K562 (cell line): Measurements from ENCODE around the gene POFUT2. TPM values are rescaled to one million over a fixed set of nuclear protein-coding genes. Genes with fewer than 3 reads are reported as not detected.
A peak's percentile ranks its signal among the peaks of the same experiment; 100 is the strongest.

ENCODE experiments used
- ARHGAP35 ChIP-seq: fragments of 450-650 bp; IDR thresholded peaks from 2 replicates; pipeline ENCODE4 v1.6.1; 2018; ENCODE audit not compliant: partially characterized antibody
- CCNT2 ChIP-seq: IDR thresholded peaks from 2 replicates; pipeline ENCODE4 v1.6.1; 2011; ENCODE audit warnings: borderline replicate concordance, low read depth, mild to moderate bottlenecking, moderate library complexity, mixed read lengths, low read length; ENCODE audit not compliant: insufficient read length; ENCODE audit errors: extremely low read depth
- ELF4 ChIP-seq: fragments of 450-650 bp; formaldehyde crosslinking; IDR thresholded peaks from 2 replicates; pipeline ENCODE4 v1.4.0; 2022; ENCODE audit warnings: missing genetic modification characterization
- HCFC1 ChIP-seq: IDR thresholded peaks from 2 replicates; pipeline ENCODE4 v1.6.1; 2012; ENCODE audit warnings: low read depth, low read length, improper control_type of control experiment
- KLF1 ChIP-seq: fragments of 450-650 bp; IDR thresholded peaks from 2 replicates; pipeline ENCODE4 v1.6.1; 2016; ENCODE audit warnings: missing genetic modification characterization, missing compliant biosample characterization
- RFX1 ChIP-seq: fragments of 450-650 bp; IDR thresholded peaks from 2 replicates; pipeline ENCODE4 v1.6.1; 2016; ENCODE audit warnings: mild to moderate bottlenecking, moderate library complexity
- ZBTB40 ChIP-seq, 2 experiments: fragments of 450-650 bp in 1 of 2; sonication (generic) in 1 of 2; formaldehyde crosslinking in 1 of 2; IDR thresholded peaks; 2 replicates each; pipeline versions ENCODE4 v1.7.1 to v1.9.0; 2016 to 2022; ENCODE audit warnings: inconsistent platforms in 1 of 2, mild to moderate bottlenecking in 1 of 2, missing genetic modification reagents in 1 of 2
- ZNF444 ChIP-seq: fragments of 250-450 bp; sonication (Bioruptor Pico); IDR thresholded peaks from 2 replicates; pipeline ENCODE4 v1.4.0; 2020; ENCODE audit warnings: mild to moderate bottlenecking, moderate library complexity
- polyA plus RNA-seq, 8 experiments: library from polyadenylated mRNA; depleted of rRNA in 4 of 8; stranded (reverse) in 5 of 8; unstranded in 3 of 8; fragments of >200 nt; fragmentation: Nextera tagmentation in 2 of 8; fragmentation: Illumina TruSeq in 1 of 8; extraction: Ambion mirVana in 2 of 8; extraction: Trizol in 1 of 8; gene quantifications; 2 replicates each; pipeline versions ENCODE4 v1.2.1 to v1.2.3, GENCODE V29; 2011 to 2014; ENCODE audit warnings: inconsistent platforms in 1 of 8, missing spikeins in 1 of 8
- total RNA-seq, 7 experiments: library from RNA; depleted of rRNA in 6 of 7; stranded (reverse); fragments of >200 nt in 6 of 7; fragmentation: Illumina TruSeq in 2 of 7; extraction: Trizol in 2 of 7; gene quantifications; 2 replicates each; pipeline versions ENCODE4 v1.2.1 to v1.2.3, GENCODE V29; 2011 to 2021; ENCODE audit warnings: low replicate concordance in 1 of 7
- TF ChIP-seq, protein P1 (sequence below): fragments of 450-650 bp; IDR thresholded peaks from 2 replicates; pipeline ENCODE4 v1.6.1; 2014; ENCODE audit warnings: low read depth, mild to moderate bottlenecking, moderate library complexity, borderline replicate concordance
- TF ChIP-seq, protein P2 (sequence below), 3 experiments: fragments of 200-800 bp in 1 of 3; fragments of 250-450 bp in 1 of 3; fragments of 450-650 bp in 1 of 3; sonication (Bioruptor Pico) in 1 of 3; sonication (Bioruptor generic) in 1 of 3; formaldehyde crosslinking in 1 of 3; IDR thresholded peaks; 2 replicates each; pipeline versions ENCODE4 v1.6.1 to v1.8.0; 2016 to 2022; ENCODE audit warnings: mild to moderate bottlenecking in 2 of 3, missing genetic modification characterization in 2 of 3, missing compliant biosample characterization in 1 of 3, moderate library complexity in 1 of 3

The POFUT2 gene
- total and polyA plus RNA-seq, 9 of the 15 experiments (the other 6 are each of a cell fraction or from before 2014, with no cell fraction given): 1.1 to 24.2 (median 11.0) TPM

DNA sequence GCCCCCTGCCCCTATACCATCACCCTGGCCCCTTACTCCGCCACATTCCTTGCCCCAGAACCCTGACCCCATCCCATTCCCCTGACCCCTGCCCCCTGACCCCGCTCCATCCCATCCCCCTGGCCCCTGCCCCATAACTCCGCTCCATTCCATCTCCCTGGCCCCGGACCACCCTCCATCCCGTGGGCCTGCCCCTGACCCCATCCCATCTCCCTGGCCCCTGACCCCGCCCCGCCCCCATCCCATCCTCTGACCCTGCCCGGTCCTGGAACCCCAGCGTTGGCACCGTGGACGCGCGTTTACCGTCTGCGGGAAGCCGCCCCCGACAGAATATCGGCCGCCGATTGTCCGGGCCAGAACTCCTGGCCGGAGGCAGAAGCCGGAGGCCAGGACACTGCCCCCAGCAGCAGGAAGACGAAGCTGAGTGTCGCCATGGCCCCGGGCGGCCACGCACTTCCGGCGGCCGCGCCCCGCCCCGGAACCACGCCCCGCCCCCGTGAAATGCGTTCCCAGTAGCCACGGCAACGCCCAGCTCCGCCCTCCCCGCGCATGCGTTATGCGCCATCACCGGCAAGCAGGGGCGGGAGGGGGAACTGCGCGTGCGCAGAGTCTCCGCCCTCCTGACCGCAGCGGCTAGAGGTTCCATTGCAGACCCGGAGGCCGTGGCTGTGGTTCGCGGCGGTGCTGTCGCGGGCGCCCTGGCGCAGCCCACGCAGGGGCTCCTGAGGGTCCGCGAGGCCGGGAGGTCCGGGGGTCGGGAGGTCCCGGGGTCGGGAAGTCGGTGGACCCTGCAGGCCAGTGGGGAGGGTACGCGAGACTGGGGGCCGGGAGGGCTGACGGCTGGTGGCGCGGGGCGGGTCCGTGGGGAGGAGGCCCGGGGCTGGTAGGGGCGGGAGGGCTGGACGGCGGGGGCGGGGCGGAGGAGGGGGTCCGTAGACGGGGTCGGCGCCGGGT, at the start of gene POFUT2 (continued):
- peak; percentile 95 for TF ChIP-seq ZBTB40 (IDR thresholded peaks at IDR 0.05)
- TF ChIP-seq ZBTB40 (CRISPR knock-in tag; IDR thresholded peaks at IDR 0.05): no peak
- TF ChIP-seq ELF4 (CRISPR knock-in tag): 0 out of 2 replicates have a peak, but pooled peaks have one; percentile 18
- TF ChIP-seq CCNT2: peak; percentile 81
- no peak for TF ChIP-seq ARHGAP35
- TF ChIP-seq RFX1: peak; percentile 99
- TF ChIP-seq, protein P1, sequence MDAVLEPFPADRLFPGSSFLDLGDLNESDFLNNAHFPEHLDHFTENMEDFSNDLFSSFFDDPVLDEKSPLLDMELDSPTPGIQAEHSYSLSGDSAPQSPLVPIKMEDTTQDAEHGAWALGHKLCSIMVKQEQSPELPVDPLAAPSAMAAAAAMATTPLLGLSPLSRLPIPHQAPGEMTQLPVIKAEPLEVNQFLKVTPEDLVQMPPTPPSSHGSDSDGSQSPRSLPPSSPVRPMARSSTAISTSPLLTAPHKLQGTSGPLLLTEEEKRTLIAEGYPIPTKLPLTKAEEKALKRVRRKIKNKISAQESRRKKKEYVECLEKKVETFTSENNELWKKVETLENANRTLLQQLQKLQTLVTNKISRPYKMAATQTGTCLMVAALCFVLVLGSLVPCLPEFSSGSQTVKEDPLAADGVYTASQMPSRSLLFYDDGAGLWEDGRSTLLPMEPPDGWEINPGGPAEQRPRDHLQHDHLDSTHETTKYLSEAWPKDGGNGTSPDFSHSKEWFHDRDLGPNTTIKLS: peak; percentile 94
- peak; percentile 94 for TF ChIP-seq KLF1 (tag)
- peak; percentile 64 for TF ChIP-seq HCFC1
- TF ChIP-seq, protein P2, sequence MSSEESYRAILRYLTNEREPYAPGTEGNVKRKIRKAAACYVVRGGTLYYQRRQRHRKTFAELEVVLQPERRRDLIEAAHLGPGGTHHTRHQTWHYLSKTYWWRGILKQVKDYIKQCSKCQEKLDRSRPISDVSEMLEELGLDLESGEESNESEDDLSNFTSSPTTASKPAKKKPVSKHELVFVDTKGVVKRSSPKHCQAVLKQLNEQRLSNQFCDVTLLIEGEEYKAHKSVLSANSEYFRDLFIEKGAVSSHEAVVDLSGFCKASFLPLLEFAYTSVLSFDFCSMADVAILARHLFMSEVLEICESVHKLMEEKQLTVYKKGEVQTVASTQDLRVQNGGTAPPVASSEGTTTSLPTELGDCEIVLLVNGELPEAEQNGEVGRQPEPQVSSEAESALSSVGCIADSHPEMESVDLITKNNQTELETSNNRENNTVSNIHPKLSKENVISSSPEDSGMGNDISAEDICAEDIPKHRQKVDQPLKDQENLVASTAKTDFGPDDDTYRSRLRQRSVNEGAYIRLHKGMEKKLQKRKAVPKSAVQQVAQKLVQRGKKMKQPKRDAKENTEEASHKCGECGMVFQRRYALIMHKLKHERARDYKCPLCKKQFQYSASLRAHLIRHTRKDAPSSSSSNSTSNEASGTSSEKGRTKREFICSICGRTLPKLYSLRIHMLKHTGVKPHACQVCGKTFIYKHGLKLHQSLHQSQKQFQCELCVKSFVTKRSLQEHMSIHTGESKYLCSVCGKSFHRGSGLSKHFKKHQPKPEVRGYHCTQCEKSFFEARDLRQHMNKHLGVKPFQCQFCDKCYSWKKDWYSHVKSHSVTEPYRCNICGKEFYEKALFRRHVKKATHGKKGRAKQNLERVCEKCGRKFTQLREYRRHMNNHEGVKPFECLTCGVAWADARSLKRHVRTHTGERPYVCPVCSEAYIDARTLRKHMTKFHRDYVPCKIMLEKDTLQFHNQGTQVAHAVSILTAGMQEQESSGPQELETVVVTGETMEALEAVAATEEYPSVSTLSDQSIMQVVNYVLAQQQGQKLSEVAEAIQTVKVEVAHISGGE (CRISPR knock-in tag; IDR thresholded peaks at IDR 0.05): peak in 1 of 3 experiments; percentile 65; a peak in 1 of 6 replicates
- TF ChIP-seq ZNF444 (CRISPR knock-in tag): no peak
